PC-3 (cell line): ENCODE measurements around the gene CAP2. TPM values are rescaled to one million over a fixed set of nuclear protein-coding genes. Genes with fewer than 3 reads are reported as not detected.
A peak's percentile ranks its signal among the peaks of the same experiment; 100 is the strongest.
"Not testable (repeated sequence)": the region's sequence is repeated elsewhere in the genome, so short reads cannot be mapped to it uniquely, and the experiment has no call there.

Source experiments
- ATAC-seq: fragments of 200-7000 bp; cut with Tn5 transposase; 2 replicates; pipeline ENCODE4 v1.9.1; 2020; ENCODE audit warnings: mild to moderate bottlenecking, moderate library complexity
- BruUV-seq: library from RNA; stranded (reverse); fragments of 400-500 nt; replicated peaks from 2 replicates; lab custom pipeline; 2021; lab: Mats Ljungman, UMichigan
- CTCF ChIA-PET: fragments of 300-600 bp; sonication (Branson Sonifier 250); formaldehyde crosslinking; loops from one replicate; lab custom pipeline; 2022; ENCODE audit warnings: antibody characterized with exemption; lab: Charles Lee
- POLR2A ChIA-PET: fragments of 300-600 bp; sonication (Branson Sonifier 250); formaldehyde crosslinking; loops from one replicate; lab custom pipeline; 2022; ENCODE audit warnings: antibody characterized with exemption; ENCODE audit not compliant: unreplicated experiment; lab: Charles Lee
- DNase-seq: peaks from one replicate; pipeline ENCODE4 v3.0.0-alpha.2; 2015
- H2AFZ ChIP-seq: fragments of 300-600 bp; sonication (generic); 2 replicates; pipeline ENCODE4 v1.6.0; 2016; ENCODE audit warnings: antibody characterized with exemption, low read length
- H3F3A ChIP-seq: fragments of 300-600 bp; sonication (generic); one replicate; pipeline ENCODE4 v1.6.0; 2017; ENCODE audit warnings: antibody characterized with exemption, low read length, control low read depth, mild to moderate bottlenecking; ENCODE audit not compliant: unreplicated experiment
- H3K27ac ChIP-seq: fragments of 300-600 bp; sonication (generic); 2 replicates; pipeline ENCODE4 v1.5.1; 2016; ENCODE audit warnings: mild to moderate bottlenecking, low read length
- H3K27me3 ChIP-seq: fragments of 300-600 bp; sonication (generic); 2 replicates; pipeline ENCODE4 v1.6.1; 2016; ENCODE audit warnings: low read length, mixed read lengths
- H3K36me3 ChIP-seq: fragments of 300-600 bp; sonication (generic); 2 replicates; pipeline ENCODE4 v1.6.1; 2016; ENCODE audit warnings: low read depth, mixed run types, low read length, mixed read lengths
- H3K4me1 ChIP-seq: fragments of 300-600 bp; sonication (generic); 2 replicates; pipeline ENCODE4 v1.5.1; 2016; ENCODE audit warnings: low read length; ENCODE audit not compliant: insufficient read depth
- H3K4me2 ChIP-seq: fragments of 300-600 bp; sonication (generic); 2 replicates; pipeline ENCODE4 v1.6.0; 2016; ENCODE audit warnings: low read length
- H3K4me3 ChIP-seq: fragments of 300-600 bp; sonication (generic); 2 replicates; pipeline ENCODE4 v1.5.1; 2016; ENCODE audit warnings: mild to moderate bottlenecking, low read length, mixed read lengths
- H3K79me2 ChIP-seq: fragments of 300-600 bp; sonication (generic); 2 replicates; pipeline ENCODE4 v1.6.1; 2017; ENCODE audit warnings: low read length, mixed read lengths
- H3K9ac ChIP-seq: fragments of 300-600 bp; sonication (generic); 2 replicates; pipeline ENCODE4 v1.6.0; 2016; ENCODE audit warnings: mild to moderate bottlenecking, low read length
- H3K9me2 ChIP-seq: fragments of 300-600 bp; sonication (generic); replicated peaks from 2 replicates; pipeline ENCODE4 v1.6.1; 2016; ENCODE audit warnings: mixed run types, low read length, mixed read lengths
- H3K9me3 ChIP-seq: fragments of 300-600 bp; sonication (generic); 2 replicates; pipeline ENCODE4 v1.6.1; 2016; ENCODE audit warnings: low read length, mixed read lengths
- H4K20me1 ChIP-seq: fragments of 300-600 bp; sonication (generic); 2 replicates; pipeline ENCODE4 v1.6.1; 2016; ENCODE audit warnings: low read length, mixed read lengths
- EZH2 ChIP-seq: fragments of 300-600 bp; sonication (generic); IDR thresholded peaks from one replicate; pipeline ENCODE4 v1.6.1; 2017; ENCODE audit warnings: antibody characterized with exemption, mild to moderate bottlenecking, low read length; ENCODE audit not compliant: unreplicated experiment
- EZH2phosphoT487 ChIP-seq: fragments of 300-600 bp; sonication (generic); IDR thresholded peaks from 2 replicates; pipeline ENCODE4 v1.6.1; 2018; ENCODE audit warnings: mild to moderate bottlenecking, antibody characterized with exemption, low read length, borderline replicate concordance
- intact Hi-C: fragments of 100-400 bp; cut with micrococcal nuclease; formaldehyde crosslinking; loops from 2 replicates; pipeline ENCODE4 v1.9.0; 2023
- total RNA-seq: library from RNA; depleted of rRNA; stranded (reverse); fragments of >200 nt; gene quantifications from 2 replicates; pipeline ENCODE4 v1.2.3, GENCODE V29; 2014
- TF ChIP-seq, protein P1 (sequence below): fragments of 300-600 bp; sonication (generic); conservative IDR thresholded peaks from 2 replicates; pipeline ENCODE4 v1.5.1; 2017; ENCODE audit warnings: antibody characterized with exemption, low read depth, mild to moderate bottlenecking, low read length

Gene CAP2
- total RNA-seq, 1 experiment from 2014 or later, result 8.2 TPM

DNA sequence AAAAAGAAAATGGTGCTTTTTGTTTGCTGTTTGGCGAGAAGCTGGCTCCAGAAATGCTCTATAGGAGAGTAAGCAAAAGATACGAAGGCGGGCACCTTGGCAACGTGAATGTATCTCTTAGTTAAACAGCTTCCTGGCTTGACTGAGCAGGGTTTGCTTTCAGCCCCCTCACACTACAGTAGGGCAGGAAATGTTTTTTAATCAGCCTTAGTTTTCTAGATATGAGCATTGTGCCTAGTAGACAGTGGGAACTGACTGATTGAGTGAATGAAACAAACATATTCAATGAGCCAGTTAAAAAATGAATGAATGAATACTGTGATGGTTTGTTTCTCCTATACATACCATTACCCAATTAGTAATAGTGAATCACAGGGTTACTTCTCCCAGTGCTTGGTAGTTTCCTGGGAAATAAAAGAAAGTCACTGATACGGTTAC is 19.9 kb downstream of the CAP2 start:
- Histone ChIP-seq H3K79me2 (peaks cover 81% of the 10 kb centered on the region), H4K20me1 (no peaks in the 10 kb centered on the region), H3K9ac (peak overlapping the region; percentile 26), H3K9me3 (no peaks in the 10 kb centered on the region), H3K4me1 (peaks cover 39% of the 10 kb centered on the region), H3K27me3 (no peaks in the 10 kb centered on the region), H3K36me3 (peaks cover 12% of the 10 kb centered on the region), H3K4me2 (peak overlapping the region; percentile 49), H2AFZ (peak overlapping the region; percentile 13), H3F3A (peaks cover 6% of the 10 kb centered on the region), H3K27ac (peak overlapping the region; percentile 85), H3K9me2 (no peaks in the 10 kb centered on the region), H3K4me3 (peak overlapping the region; percentile 3; the same call in 1 of the 2 replicates)
- ATAC-seq, result peak; percentile 63
- intact Hi-C loops, result no loop called here
- ChIA-PET POLR2A (no interaction called here), CTCF (no interaction called here)
- no peak for TF ChIP-seq EZH2phosphoT487
- TF ChIP-seq, protein P1, sequence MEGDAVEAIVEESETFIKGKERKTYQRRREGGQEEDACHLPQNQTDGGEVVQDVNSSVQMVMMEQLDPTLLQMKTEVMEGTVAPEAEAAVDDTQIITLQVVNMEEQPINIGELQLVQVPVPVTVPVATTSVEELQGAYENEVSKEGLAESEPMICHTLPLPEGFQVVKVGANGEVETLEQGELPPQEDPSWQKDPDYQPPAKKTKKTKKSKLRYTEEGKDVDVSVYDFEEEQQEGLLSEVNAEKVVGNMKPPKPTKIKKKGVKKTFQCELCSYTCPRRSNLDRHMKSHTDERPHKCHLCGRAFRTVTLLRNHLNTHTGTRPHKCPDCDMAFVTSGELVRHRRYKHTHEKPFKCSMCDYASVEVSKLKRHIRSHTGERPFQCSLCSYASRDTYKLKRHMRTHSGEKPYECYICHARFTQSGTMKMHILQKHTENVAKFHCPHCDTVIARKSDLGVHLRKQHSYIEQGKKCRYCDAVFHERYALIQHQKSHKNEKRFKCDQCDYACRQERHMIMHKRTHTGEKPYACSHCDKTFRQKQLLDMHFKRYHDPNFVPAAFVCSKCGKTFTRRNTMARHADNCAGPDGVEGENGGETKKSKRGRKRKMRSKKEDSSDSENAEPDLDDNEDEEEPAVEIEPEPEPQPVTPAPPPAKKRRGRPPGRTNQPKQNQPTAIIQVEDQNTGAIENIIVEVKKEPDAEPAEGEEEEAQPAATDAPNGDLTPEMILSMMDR, result no peak
- no peak for TF ChIP-seq EZH2
- DNase-seq, result peak; percentile 87
- BruUV-seq, result no TSS peak

DNA sequence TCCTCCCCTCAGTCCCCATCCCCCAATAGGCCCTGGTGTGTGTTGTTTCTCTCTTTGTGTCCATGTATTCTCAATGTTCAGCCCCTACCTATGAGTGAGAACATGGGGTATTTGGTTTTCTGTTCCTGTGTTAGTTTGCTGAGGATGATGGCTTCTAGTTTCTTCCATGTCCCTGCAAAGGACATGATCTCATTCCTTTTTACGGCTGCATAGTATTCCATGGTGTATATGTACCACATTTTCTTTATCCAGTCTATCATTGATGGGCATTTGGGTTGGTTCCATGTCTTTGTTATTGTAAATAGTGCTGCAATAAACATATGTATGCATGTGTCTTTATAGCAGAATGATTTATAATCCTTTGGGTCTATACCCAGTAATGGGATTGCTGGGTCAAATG is 21.0 kb downstream of the CAP2 start:
- CTCF ChIA-PET, H2AFZ ChIP-seq, ATAC-seq, intact Hi-C loops, H3K4me2 ChIP-seq, H3K9ac ChIP-seq, H3K27ac ChIP-seq, H3K9me2 ChIP-seq, DNase-seq, H3K27me3 ChIP-seq, POLR2A ChIA-PET, H3K9me3 ChIP-seq, H3F3A ChIP-seq, H4K20me1 ChIP-seq, H3K4me3 ChIP-seq, BruUV-seq: not testable (repeated sequence)
- Histone ChIP-seq H3K4me1 (peaks cover 50% of the 10 kb centered on the region), H3K79me2 (peaks cover 86% of the 10 kb centered on the region), H3K36me3 (peaks cover 11% of the 10 kb centered on the region; the same call in 1 of the 2 replicates)

DNA sequence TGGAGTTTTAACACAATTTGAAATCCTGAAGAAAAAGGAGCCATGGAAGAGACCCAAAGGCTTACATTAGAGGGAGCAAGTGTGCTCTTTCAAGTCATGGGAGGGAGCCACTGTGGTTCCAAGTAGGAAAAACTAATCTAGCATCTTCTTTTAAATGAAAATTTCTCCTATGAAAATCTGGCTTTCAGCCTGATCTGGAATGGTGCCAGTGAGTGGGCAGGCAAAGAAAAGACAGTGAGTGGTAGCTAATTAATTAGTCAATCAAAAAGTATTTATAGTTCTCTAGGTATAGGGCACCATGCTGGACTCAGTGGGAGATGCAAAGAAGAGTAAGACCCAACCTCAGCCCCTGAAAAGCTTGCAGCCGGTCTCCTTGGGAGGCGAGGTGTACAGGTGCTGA is 21.9 kb downstream of the CAP2 start:
- no peak overlapping the region for H3K27ac ChIP-seq
- H3K9me2 ChIP-seq, result no peaks in the 10 kb centered on the region
- no peak overlapping the region for H3K4me3 ChIP-seq
- TF ChIP-seq EZH2phosphoT487 (no peak), EZH2 (no peak)
- TF ChIP-seq, protein P1, result no peak
- H2AFZ ChIP-seq, result no peak overlapping the region
- H4K20me1 ChIP-seq, result no peaks in the 10 kb centered on the region
- DNase-seq, result no peak
- H3K27me3 ChIP-seq, result no peaks in the 10 kb centered on the region
- no peaks in the 10 kb centered on the region for H3K9me3 ChIP-seq
- intact Hi-C loops, result no loop called here
- CTCF ChIA-PET, result no interaction called here
- H3F3A ChIP-seq, result peaks cover 6% of the 10 kb centered on the region
- no peak for ATAC-seq
- POLR2A ChIA-PET, result no interaction called here
- BruUV-seq, result no TSS peak
- H3K79me2 ChIP-seq, result peaks cover 82% of the 10 kb centered on the region
- no peak overlapping the region for H3K4me2 ChIP-seq
- H3K4me1 ChIP-seq, result peaks cover 50% of the 10 kb centered on the region
- no peak overlapping the region for H3K9ac ChIP-seq
- peaks cover 5% of the 10 kb centered on the region; the same call in 1 of the 2 replicates for H3K36me3 ChIP-seq
